MCF 10A (cell line): Measurements from ENCODE around the gene HOXA6. TPM values are rescaled to one million over a fixed set of nuclear protein-coding genes. Genes with fewer than 3 reads are reported as not detected.

Source experiments
- BruUV-seq: library from RNA; stranded (reverse); fragments of 400-500 nt; replicated peaks from 2 replicates; lab custom pipeline; 2021; lab: Mats Ljungman, UMichigan
- CTCF ChIA-PET: fragments of 300-600 bp; sonication (Branson Sonifier 250); formaldehyde crosslinking; extraction: SDS; loops from one replicate; lab custom pipeline; 2021; ENCODE audit warnings: antibody characterized with exemption, inconsistent platforms; lab: Yijun Ruan, JAX
- POLR2A ChIA-PET: fragments of 300-600, 350-650 bp; sonication (Branson Sonifier 250); formaldehyde crosslinking; extraction: SDS; loops from one replicate; lab custom pipeline; 2020; ENCODE audit warnings: antibody characterized with exemption, inconsistent platforms; lab: Yijun Ruan, JAX
- DNase-seq: peaks from one replicate; pipeline ENCODE4 v3.0.0-alpha.2; 2018; ENCODE audit not compliant: unreplicated experiment
- H3K27ac Mint-ChIP-seq: one replicate; pipeline ENCODE4 v1.8.0; 2022; ENCODE audit warnings: mild to moderate bottlenecking, low read depth, mixed read lengths; ENCODE audit not compliant: unreplicated experiment
- H3K27me3 Mint-ChIP-seq: one replicate; pipeline ENCODE4 v1.8.0; 2022; ENCODE audit warnings: mixed read lengths; ENCODE audit not compliant: insufficient read depth, unreplicated experiment
- H3K36me3 Mint-ChIP-seq: one replicate; pipeline ENCODE4 v1.8.0; 2022; ENCODE audit warnings: mild to moderate bottlenecking, moderate library complexity, mixed read lengths; ENCODE audit not compliant: insufficient read depth, unreplicated experiment
- H3K4me1 Mint-ChIP-seq: one replicate; pipeline ENCODE4 v1.8.0; 2022; ENCODE audit warnings: mixed read lengths; ENCODE audit not compliant: insufficient read depth, unreplicated experiment
- H3K4me3 Mint-ChIP-seq: one replicate; pipeline ENCODE4 v1.8.0; 2022; ENCODE audit warnings: mild to moderate bottlenecking, moderate library complexity, mixed read lengths; ENCODE audit not compliant: unreplicated experiment
- H3K9me3 Mint-ChIP-seq: one replicate; pipeline ENCODE4 v1.8.0; 2022; ENCODE audit warnings: mixed read lengths; ENCODE audit not compliant: unreplicated experiment
- intact Hi-C: fragments of 100-400 bp; cut with micrococcal nuclease; formaldehyde crosslinking; loops from 2 replicates; pipeline ENCODE4 v1.14.1; 2022
- total RNA-seq: library from RNA; stranded (reverse); gene quantifications from 2 replicates; pipeline ENCODE4 v1.2.3, GENCODE V29; 2022
- TF ChIP-seq, protein P1 (sequence below): fragments of 200-600 bp; IDR thresholded peaks from one replicate; pipeline ENCODE4 v1.8.0; 2022; ENCODE audit warnings: antibody characterized with exemption, mild to moderate bottlenecking; ENCODE audit not compliant: unreplicated experiment

The HOXA6 gene
- total RNA-seq, 1 experiment from 2014 or later, result 0.96 TPM

DNA sequence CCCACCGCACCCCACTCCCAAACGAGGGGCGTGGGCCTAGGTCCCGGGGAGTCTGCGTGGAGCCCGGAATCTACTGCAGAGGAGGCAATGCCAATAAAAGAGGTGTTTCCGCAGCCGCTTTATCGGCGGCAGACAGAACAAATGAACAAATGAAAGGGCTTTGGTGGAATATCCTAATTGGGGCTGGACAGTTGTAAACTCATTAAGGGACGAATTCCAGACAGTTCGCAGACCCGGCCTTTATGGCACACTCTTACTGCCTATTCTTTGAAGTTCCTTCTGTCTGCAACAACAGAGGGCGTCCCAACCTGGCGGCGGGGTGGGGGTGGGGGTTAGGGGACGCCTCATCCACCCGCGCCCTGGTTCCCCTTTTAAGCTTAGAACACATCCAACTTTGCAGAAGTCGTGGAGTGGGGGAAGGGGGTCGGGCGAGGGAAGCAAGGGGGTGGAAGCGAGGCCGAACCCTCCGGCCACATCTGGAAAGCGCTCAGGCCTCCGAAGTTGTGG, 13.7 kb upstream of the HOXA6 start:
- intact Hi-C loops, result loop anchor here (1.0 kb wide), 4 partner anchors 11 to 792 kb away; no protein-coding TSS in a partner anchor
- TF ChIP-seq, protein P1, sequence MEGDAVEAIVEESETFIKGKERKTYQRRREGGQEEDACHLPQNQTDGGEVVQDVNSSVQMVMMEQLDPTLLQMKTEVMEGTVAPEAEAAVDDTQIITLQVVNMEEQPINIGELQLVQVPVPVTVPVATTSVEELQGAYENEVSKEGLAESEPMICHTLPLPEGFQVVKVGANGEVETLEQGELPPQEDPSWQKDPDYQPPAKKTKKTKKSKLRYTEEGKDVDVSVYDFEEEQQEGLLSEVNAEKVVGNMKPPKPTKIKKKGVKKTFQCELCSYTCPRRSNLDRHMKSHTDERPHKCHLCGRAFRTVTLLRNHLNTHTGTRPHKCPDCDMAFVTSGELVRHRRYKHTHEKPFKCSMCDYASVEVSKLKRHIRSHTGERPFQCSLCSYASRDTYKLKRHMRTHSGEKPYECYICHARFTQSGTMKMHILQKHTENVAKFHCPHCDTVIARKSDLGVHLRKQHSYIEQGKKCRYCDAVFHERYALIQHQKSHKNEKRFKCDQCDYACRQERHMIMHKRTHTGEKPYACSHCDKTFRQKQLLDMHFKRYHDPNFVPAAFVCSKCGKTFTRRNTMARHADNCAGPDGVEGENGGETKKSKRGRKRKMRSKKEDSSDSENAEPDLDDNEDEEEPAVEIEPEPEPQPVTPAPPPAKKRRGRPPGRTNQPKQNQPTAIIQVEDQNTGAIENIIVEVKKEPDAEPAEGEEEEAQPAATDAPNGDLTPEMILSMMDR, result no peak
- H3K27ac Mint-ChIP-seq, result no peak overlapping the region
- no TSS peak for BruUV-seq
- H3K9me3 Mint-ChIP-seq, result no peaks in the 10 kb centered on the region
- no peaks in the 10 kb centered on the region for H3K27me3 Mint-ChIP-seq
- peaks cover 6% of the 10 kb centered on the region for H3K4me1 Mint-ChIP-seq
- ChIA-PET POLR2A (interaction anchor here (0.6 to 5.1 kb wide), 18 partner anchors 10 to 1210 kb away, joined by 3 to 65 read pairs (median 6); partner anchors contain the start of genes HOXA5 and HOXA6), CTCF (interaction anchor here (0.5 to 3.5 kb wide), 30 partner anchors 11 to 1356 kb away, joined by 3 to 57 read pairs (median 4); partner anchors contain the start of genes HOXA3, HOXA4 and HOXA6)
- H3K4me3 Mint-ChIP-seq, result peak overlapping the region; percentile 84
- H3K36me3 Mint-ChIP-seq, result peaks cover 15% of the 10 kb centered on the region
- DNase-seq, result no peak

DNA sequence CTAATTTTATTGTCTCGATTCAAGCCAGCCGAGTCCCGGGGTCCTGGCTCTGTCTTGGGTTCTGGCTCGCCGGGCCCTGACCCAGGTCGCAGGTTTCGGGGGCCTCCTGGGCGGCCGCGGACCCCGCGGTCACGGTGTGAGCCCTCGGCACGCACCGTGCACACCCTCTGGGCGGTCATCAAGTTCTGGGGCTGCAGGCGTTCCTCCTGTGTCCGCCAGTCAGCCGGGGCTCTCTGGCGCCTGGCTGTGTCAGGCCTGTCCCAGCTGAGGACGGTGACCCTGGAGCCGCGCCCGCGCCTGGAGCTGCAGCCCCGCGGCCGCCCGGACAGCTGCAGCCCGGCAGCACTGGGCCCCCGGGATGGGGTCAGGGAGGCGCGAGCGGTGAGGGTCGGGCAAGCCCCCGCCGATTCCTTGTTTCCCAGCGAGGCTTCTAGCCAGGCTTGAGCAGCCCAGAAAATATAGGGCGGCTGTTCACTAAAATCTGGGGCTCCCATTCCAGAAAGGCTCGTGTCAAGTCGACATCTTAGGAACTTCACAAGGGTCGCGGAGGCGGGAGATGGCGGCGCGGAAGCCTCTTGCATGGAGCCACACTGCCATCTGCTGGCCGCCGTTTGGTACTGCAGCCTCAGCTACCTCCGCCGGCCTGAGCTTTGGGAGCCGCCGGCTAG, 13.1 kb upstream of the HOXA6 start:
- H3K9me3 Mint-ChIP-seq, result no peaks in the 10 kb centered on the region
- CTCF ChIA-PET, result interaction anchor here (0.6 to 3.5 kb wide), 25 partner anchors 10 to 1356 kb away, joined by 3 to 57 read pairs (median 5); partner anchors contain the start of genes HOXA3, HOXA4 and HOXA6
- H3K4me3 Mint-ChIP-seq, result peak overlapping the region; percentile 84
- peaks cover 8% of the 10 kb centered on the region for H3K4me1 Mint-ChIP-seq
- no TSS peak for BruUV-seq
- DNase-seq, result peak; percentile 83
- POLR2A ChIA-PET, result interaction anchor here (0.6 to 5.1 kb wide), 15 partner anchors 11 to 1209 kb away, joined by 3 to 65 read pairs (median 7); partner anchors contain the start of genes HOXA5 and HOXA6
- intact Hi-C loops, result loop anchor here (1.0 kb wide), 4 partner anchors 10 to 791 kb away; no protein-coding TSS in a partner anchor
- H3K27me3 Mint-ChIP-seq, result no peaks in the 10 kb centered on the region
- TF ChIP-seq, protein P1, result peak; percentile 96
- H3K36me3 Mint-ChIP-seq, result peaks cover 15% of the 10 kb centered on the region
- no peak overlapping the region for H3K27ac Mint-ChIP-seq

DNA sequence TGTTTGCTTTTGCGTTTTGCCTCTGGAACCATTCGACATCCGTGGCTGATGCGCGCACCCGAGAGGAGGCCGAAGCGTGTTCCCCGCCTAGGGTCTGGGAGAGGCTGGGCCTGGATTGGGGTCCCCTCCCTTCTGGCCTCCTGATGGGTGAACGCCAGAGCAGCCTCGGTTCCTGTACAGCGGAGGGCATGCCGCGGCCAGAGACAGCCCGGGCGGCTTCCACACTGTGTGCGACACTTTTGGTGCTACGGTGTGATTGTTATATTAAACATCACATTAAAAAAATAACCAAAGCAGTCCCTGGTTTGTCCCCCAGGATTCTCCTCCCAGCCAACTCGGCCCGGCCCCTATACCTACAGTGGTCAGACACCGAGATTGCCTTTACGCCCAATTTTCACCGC, 12.6 kb upstream of the HOXA6 start:
- H3K4me3 Mint-ChIP-seq, result peak overlapping the region; percentile 84
- DNase-seq, result no peak

More for the DNA sequence above, 12.6 kb upstream of the HOXA6 start:
- ChIA-PET POLR2A (interaction anchor here (1.0 to 4.4 kb wide), 4 partner anchors 11 to 493 kb away, joined by 3 to 65 read pairs (median 5); partner anchors contain the start of gene HOXA6), CTCF (interaction anchor here (0.6 to 3.5 kb wide), 12 partner anchors 10 to 956 kb away, joined by 3 to 57 read pairs (median 6); partner anchors contain the start of genes HOXA3 and HOXA6)
- TF ChIP-seq, protein P1, result no peak
- BruUV-seq, result no TSS peak
- Mint-ChIP-seq H3K9me3 (no peaks in the 10 kb centered on the region), H3K4me1 (peaks cover 12% of the 10 kb centered on the region), H3K27ac (peak overlapping the region; percentile 43), H3K27me3 (no peaks in the 10 kb centered on the region), H3K36me3 (peaks cover 15% of the 10 kb centered on the region)
- intact Hi-C loops, result no loop called here
